Neural progenitor cell (in vitro differentiated cells): ENCODE data around the gene SELENOS. TPM values are rescaled to one million over a fixed set of nuclear protein-coding genes. Genes with fewer than 3 reads are reported as not detected.
"Not testable (repeated sequence)": the region's sequence is repeated elsewhere in the genome, so short reads cannot be mapped to it uniquely, and the experiment has no call there.

Experiments
- DNase-seq: peaks from one replicate; pipeline ENCODE4 v3.0.0-alpha.2; 2016; ENCODE audit warnings: low spot score
- H2AFZ ChIP-seq: fragments of 200-600 bp; sonication (generic); replicated peaks from 2 replicates; pipeline ENCODE4 v1.6.1; 2016; ENCODE audit warnings: antibody characterized with exemption
- H3F3A ChIP-seq: fragments of 200-600 bp; sonication (generic); 2 replicates; pipeline ENCODE4 v1.6.1; 2016; ENCODE audit warnings: antibody characterized with exemption, low read depth
- H3K27ac ChIP-seq: fragments of 200-600 bp; sonication (generic); 2 replicates; pipeline ENCODE4 v1.5.1; 2016; ENCODE audit warnings: mild to moderate bottlenecking
- H3K27me3 ChIP-seq: fragments of 200-600 bp; sonication (generic); 2 replicates; pipeline ENCODE4 v1.6.1; 2016; ENCODE audit warnings: mild to moderate bottlenecking, moderate library complexity
- H3K36me3 ChIP-seq: fragments of 200-600 bp; sonication (generic); 2 replicates; pipeline ENCODE4 v1.5.1; 2016
- H3K4me1 ChIP-seq: fragments of 200-600 bp; sonication (generic); 2 replicates; pipeline ENCODE4 v1.6.1; 2016; ENCODE audit warnings: mixed run types
- H3K4me2 ChIP-seq: fragments of 200-600 bp; sonication (generic); 2 replicates; pipeline ENCODE4 v1.6.1; 2016
- H3K4me3 ChIP-seq: fragments of 200-600 bp; sonication (generic); 2 replicates; pipeline ENCODE4 v1.5.1; 2016
- H3K79me2 ChIP-seq: fragments of 200-600 bp; sonication (generic); 2 replicates; pipeline ENCODE4 v1.6.1; 2016; ENCODE audit warnings: low read depth
- H3K9ac ChIP-seq: fragments of 200-600 bp; sonication (generic); 2 replicates; pipeline ENCODE4 v1.6.1; 2016
- H3K9me3 ChIP-seq: fragments of 200-600 bp; sonication (generic); 2 replicates; pipeline ENCODE4 v1.5.1; 2016; ENCODE audit warnings: low read depth
- H4K20me1 ChIP-seq: fragments of 200-600 bp; sonication (generic); 2 replicates; pipeline ENCODE4 v1.6.1; 2016; ENCODE audit warnings: low read depth
- H3K27ac Mint-ChIP-seq: 3 replicates; pipeline ENCODE4 v1.8.0; 2021; ENCODE audit warnings: mixed read lengths
- H3K27me3 Mint-ChIP-seq: 2 replicates; pipeline ENCODE4 v1.8.0; 2022; ENCODE audit warnings: low read depth, mild to moderate bottlenecking, inconsistent platforms, moderate library complexity, mixed read lengths; ENCODE audit not compliant: insufficient read depth
- H3K36me3 Mint-ChIP-seq: 3 replicates; pipeline ENCODE4 v1.8.0; 2021; ENCODE audit warnings: mixed read lengths
- H3K4me1 Mint-ChIP-seq: 3 replicates; pipeline ENCODE4 v1.8.0; 2021; ENCODE audit warnings: mixed read lengths
- H3K4me3 Mint-ChIP-seq: 3 replicates; pipeline ENCODE4 v1.8.0; 2021; ENCODE audit warnings: mild to moderate bottlenecking, moderate library complexity, mixed read lengths
- H3K9me3 Mint-ChIP-seq: 3 replicates; pipeline ENCODE4 v1.8.0; 2020; ENCODE audit warnings: mixed read lengths
- EZH2 ChIP-seq: fragments of 200-600 bp; sonication (generic); IDR thresholded peaks from 2 replicates; pipeline ENCODE4 v1.6.1; 2017; ENCODE audit warnings: antibody characterized with exemption, mild to moderate bottlenecking, moderate library complexity
- EZH2phosphoT487 ChIP-seq: fragments of 200-600 bp; sonication (generic); IDR thresholded peaks from 2 replicates; pipeline ENCODE4 v1.6.1; 2017; ENCODE audit warnings: antibody characterized with exemption
- total RNA-seq: library from RNA; depleted of rRNA; stranded (reverse); fragments of >200 nt; gene quantifications from 2 replicates; pipeline ENCODE4 v1.2.3, GENCODE V29; 2015; ENCODE audit warnings: low replicate concordance
- TF ChIP-seq, protein P1 (sequence below): fragments of 200-600 bp; sonication (generic); IDR thresholded peaks from 2 replicates; pipeline ENCODE4 v1.5.1; 2017; ENCODE audit warnings: antibody characterized with exemption, mild to moderate bottlenecking

SELENOS gene
- total RNA-seq, 1 donor from 2014 or later, result 39.1 TPM

DNA sequence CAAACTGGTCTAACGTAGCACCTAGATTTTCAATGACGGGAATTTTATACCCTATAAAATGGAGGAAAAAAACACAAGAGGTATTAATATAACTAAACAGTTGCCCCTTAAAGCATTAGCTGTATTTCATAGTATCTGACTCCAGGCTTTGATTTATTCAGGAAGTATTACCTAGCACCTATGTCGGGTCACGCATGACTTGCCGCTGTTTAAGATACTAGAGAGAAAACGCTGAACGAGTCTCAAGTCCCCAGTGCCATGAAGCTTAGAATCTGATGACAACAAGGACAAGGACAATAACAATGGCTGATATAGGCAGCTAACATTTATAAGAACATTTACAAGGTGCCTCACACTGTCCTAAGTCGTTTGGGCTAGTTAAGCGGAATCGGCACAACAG, 15.8 kb upstream of the SELENOS start:
- no peaks in the 10 kb centered on the region for H3K9me3 Mint-ChIP-seq
- DNase-seq, result no peak
- peaks cover 10% of the 10 kb centered on the region for H3F3A ChIP-seq
- no peak for TF ChIP-seq EZH2
- TF ChIP-seq EZH2phosphoT487, result no peak
- TF ChIP-seq, protein P1, sequence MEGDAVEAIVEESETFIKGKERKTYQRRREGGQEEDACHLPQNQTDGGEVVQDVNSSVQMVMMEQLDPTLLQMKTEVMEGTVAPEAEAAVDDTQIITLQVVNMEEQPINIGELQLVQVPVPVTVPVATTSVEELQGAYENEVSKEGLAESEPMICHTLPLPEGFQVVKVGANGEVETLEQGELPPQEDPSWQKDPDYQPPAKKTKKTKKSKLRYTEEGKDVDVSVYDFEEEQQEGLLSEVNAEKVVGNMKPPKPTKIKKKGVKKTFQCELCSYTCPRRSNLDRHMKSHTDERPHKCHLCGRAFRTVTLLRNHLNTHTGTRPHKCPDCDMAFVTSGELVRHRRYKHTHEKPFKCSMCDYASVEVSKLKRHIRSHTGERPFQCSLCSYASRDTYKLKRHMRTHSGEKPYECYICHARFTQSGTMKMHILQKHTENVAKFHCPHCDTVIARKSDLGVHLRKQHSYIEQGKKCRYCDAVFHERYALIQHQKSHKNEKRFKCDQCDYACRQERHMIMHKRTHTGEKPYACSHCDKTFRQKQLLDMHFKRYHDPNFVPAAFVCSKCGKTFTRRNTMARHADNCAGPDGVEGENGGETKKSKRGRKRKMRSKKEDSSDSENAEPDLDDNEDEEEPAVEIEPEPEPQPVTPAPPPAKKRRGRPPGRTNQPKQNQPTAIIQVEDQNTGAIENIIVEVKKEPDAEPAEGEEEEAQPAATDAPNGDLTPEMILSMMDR, result no peak
- peaks cover 8% of the 10 kb centered on the region for H3K36me3 Mint-ChIP-seq
- peaks cover 7% of the 10 kb centered on the region for H3K4me1 ChIP-seq
- H3K4me1 Mint-ChIP-seq, result peaks cover 22% of the 10 kb centered on the region
- H3K9me3 ChIP-seq, result no peaks in the 10 kb centered on the region
- H4K20me1 ChIP-seq, result peaks cover 53% of the 10 kb centered on the region
- no peak overlapping the region for H2AFZ ChIP-seq
- peak overlapping the region; percentile 83 for H3K4me2 ChIP-seq
- H3K4me3 Mint-ChIP-seq, result peak overlapping the region; percentile 100
- H3K27me3 ChIP-seq, result no peaks in the 10 kb centered on the region
- H3K79me2 ChIP-seq, result peaks cover 77% of the 10 kb centered on the region
- no peak overlapping the region for H3K27ac ChIP-seq
- no peaks in the 10 kb centered on the region for H3K27me3 Mint-ChIP-seq
- H3K4me3 ChIP-seq, result peak overlapping the region; percentile 94
- no peak overlapping the region for H3K27ac Mint-ChIP-seq
- H3K36me3 ChIP-seq, result no peaks in the 10 kb centered on the region
- H3K9ac ChIP-seq, result peak overlapping the region; percentile 87

DNA sequence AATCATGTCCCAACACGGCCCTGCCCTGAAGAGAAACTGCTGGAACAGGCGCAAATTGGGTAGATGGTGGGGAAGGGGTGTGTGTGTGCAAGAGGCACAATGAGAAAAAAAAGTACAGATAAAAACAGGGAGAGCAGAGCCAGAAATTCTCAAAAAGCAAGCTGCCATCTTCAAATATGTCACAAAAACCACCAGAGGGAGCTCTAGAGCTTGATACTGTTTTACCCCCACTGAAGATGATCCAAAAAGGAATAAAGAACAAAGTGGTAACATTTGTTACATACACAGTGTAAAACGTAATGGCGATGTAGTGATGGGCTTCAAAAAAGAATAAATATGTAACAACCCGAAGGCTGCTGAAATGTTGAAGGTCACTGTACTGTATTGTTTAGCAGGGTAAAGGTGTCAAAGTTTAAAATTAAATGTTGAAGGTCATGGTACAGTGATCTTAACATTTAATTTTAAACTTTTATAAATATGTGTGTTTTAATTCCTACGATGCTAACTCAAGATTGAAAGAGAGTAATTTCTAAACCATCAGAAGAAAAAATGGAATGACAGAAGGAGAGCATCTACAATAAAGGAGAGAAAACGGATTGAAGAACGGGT, 11.7 kb upstream of the SELENOS start:
- H3K36me3 Mint-ChIP-seq, result peaks cover 28% of the 10 kb centered on the region
- Histone ChIP-seq H3K4me2 (no peak overlapping the region), H3F3A (peaks cover under 1% of the 10 kb centered on the region), H3K4me1 (peaks cover 7% of the 10 kb centered on the region), H3K36me3 (peaks cover 12% of the 10 kb centered on the region), H4K20me1 (peaks cover 49% of the 10 kb centered on the region), H3K79me2 (peaks cover 76% of the 10 kb centered on the region), H2AFZ (no peak overlapping the region), H3K4me3 (no peak overlapping the region), H3K27ac (no peak overlapping the region), H3K9me3 (no peaks in the 10 kb centered on the region), H3K9ac (no peak overlapping the region), H3K27me3 (no peaks in the 10 kb centered on the region)
- peaks cover 10% of the 10 kb centered on the region for H3K4me1 Mint-ChIP-seq
- H3K4me3 Mint-ChIP-seq, result no peak overlapping the region
- no peak overlapping the region for H3K27ac Mint-ChIP-seq
- TF ChIP-seq, protein P1, result peak; percentile 72
- no peak for TF ChIP-seq EZH2
- no peak for TF ChIP-seq EZH2phosphoT487
- peak; percentile 74 for DNase-seq
- no peaks in the 10 kb centered on the region for H3K9me3 Mint-ChIP-seq
- no peaks in the 10 kb centered on the region for H3K27me3 Mint-ChIP-seq

GRCh38 chr15:101287342-101287741, 10.1 kb upstream of the SELENOS start:
- not testable (repeated sequence) for H3K27me3 ChIP-seq, H3F3A ChIP-seq, H3K27ac Mint-ChIP-seq, H3K9ac ChIP-seq, DNase-seq, H3K4me1 Mint-ChIP-seq, H3K4me3 Mint-ChIP-seq, H3K4me3 ChIP-seq, H3K9me3 ChIP-seq, H3K4me2 ChIP-seq, H3K27me3 Mint-ChIP-seq, H3K9me3 Mint-ChIP-seq, H3K4me1 ChIP-seq, H3K27ac ChIP-seq, H2AFZ ChIP-seq
- peaks cover 12% of the 10 kb centered on the region for H3K36me3 ChIP-seq
- H3K36me3 Mint-ChIP-seq, result peaks cover 32% of the 10 kb centered on the region
- H3K79me2 ChIP-seq, result peaks cover 59% of the 10 kb centered on the region
- H4K20me1 ChIP-seq, result peaks cover 32% of the 10 kb centered on the region

GRCh38 chr15:101286471-101287114, 9.3 kb upstream of the SELENOS start:
- H3K4me1 Mint-ChIP-seq, result no peaks in the 10 kb centered on the region
- no peaks in the 10 kb centered on the region for H3K9me3 Mint-ChIP-seq
- H3K9ac ChIP-seq, result no peak overlapping the region
- no peak overlapping the region for H3K27ac Mint-ChIP-seq
- H2AFZ ChIP-seq, result no peak overlapping the region
- no peaks in the 10 kb centered on the region for H3K27me3 Mint-ChIP-seq
- no peak overlapping the region for H3K4me3 Mint-ChIP-seq
- DNase-seq, result no peak
- peaks cover 38% of the 10 kb centered on the region for H3K36me3 Mint-ChIP-seq
- peaks cover 52% of the 10 kb centered on the region for H3K79me2 ChIP-seq
- TF ChIP-seq, protein P1, result no peak
- TF ChIP-seq EZH2 (no peak), EZH2phosphoT487 (no peak)
- H4K20me1 ChIP-seq, result peaks cover 25% of the 10 kb centered on the region
- peaks cover 12% of the 10 kb centered on the region for H3K36me3 ChIP-seq
- no peak overlapping the region for H3K4me2 ChIP-seq
- no peaks in the 10 kb centered on the region for H3K27me3 ChIP-seq
- H3K4me3 ChIP-seq, result no peak overlapping the region
- no peaks in the 10 kb centered on the region for H3K9me3 ChIP-seq
- no peak overlapping the region for H3K27ac ChIP-seq
- H3K4me1 ChIP-seq, result no peaks in the 10 kb centered on the region
- H3F3A ChIP-seq, result no peaks in the 10 kb centered on the region
